HEK293 (cell line): Measurements from ENCODE around the gene TRA2A.

Source experiments
- CTCF ChIA-PET: fragments of 350-600 bp; formaldehyde crosslinking; extraction: SDS; loops from one replicate; lab custom pipeline; 2021; ENCODE audit warnings: antibody characterized with exemption; lab: Yijun Ruan, JAX
- POLR2A ChIA-PET: fragments of 300-600 bp; formaldehyde crosslinking; extraction: SDS; loops from one replicate; lab custom pipeline; 2020; ENCODE audit warnings: antibody characterized with exemption, inconsistent platforms; lab: Yijun Ruan, JAX
- H3K27ac ChIP-seq: fragments of 200-500 bp; sonication (Bioruptor generic); 2 replicates; pipeline ENCODE4 v1.5.1; 2014; ENCODE audit warnings: low read depth, low read length, control low read depth, inconsistent platforms; ENCODE audit errors: extremely low read depth
- H3K36me3 ChIP-seq, 2 experiments: fragments of 200-500 bp in 1 of 2; sonication (Bioruptor generic) in 1 of 2; 1 replicate in 1 of 2; 2 replicates in 1 of 2; pipeline ENCODE4 v1.5.1; 2014 to 2017; ENCODE audit warnings: inconsistent platforms in 2 of 2, low read length in 2 of 2; ENCODE audit not compliant: control insufficient read depth in 2 of 2, insufficient read depth in 1 of 2
- H3K4me1 ChIP-seq: fragments of 200-500 bp; sonication (Bioruptor generic); 2 replicates; pipeline ENCODE4 v1.5.1; 2014; ENCODE audit warnings: mild to moderate bottlenecking, low read length, inconsistent platforms; ENCODE audit not compliant: control insufficient read depth, insufficient read depth
- H3K4me3 ChIP-seq: 2 replicates; pipeline ENCODE4 v1.5.1; 2011; ENCODE audit warnings: low read depth, mild to moderate bottlenecking, control low read depth, low read length, moderate library complexity
- H3K9me3 ChIP-seq: fragments of 200-500 bp; sonication (Bioruptor generic); 2 replicates; pipeline ENCODE4 v1.5.1; 2014; ENCODE audit warnings: low read depth, low read length, inconsistent platforms; ENCODE audit not compliant: control insufficient read depth, insufficient read depth
- REPIN1 ChIP-seq: fragments of 450-650 bp; formaldehyde crosslinking; IDR thresholded peaks from 2 replicates; pipeline ENCODE4 v1.5.1; 2017; ENCODE audit warnings: missing biosample characterization, missing genetic modification characterization, low read depth
- ZNF600 ChIP-seq: fragments of 450-650 bp; formaldehyde crosslinking; IDR thresholded peaks from 2 replicates; pipeline ENCODE4 v1.5.1; 2016; ENCODE audit warnings: missing biosample characterization, missing genetic modification characterization
- ZNF660 ChIP-seq: fragments of 450-650 bp; IDR thresholded peaks from 2 replicates; pipeline ENCODE4 v1.5.1; 2018; ENCODE audit warnings: missing biosample characterization, mild to moderate bottlenecking, missing genetic modification characterization

TRA2A gene

DNA sequence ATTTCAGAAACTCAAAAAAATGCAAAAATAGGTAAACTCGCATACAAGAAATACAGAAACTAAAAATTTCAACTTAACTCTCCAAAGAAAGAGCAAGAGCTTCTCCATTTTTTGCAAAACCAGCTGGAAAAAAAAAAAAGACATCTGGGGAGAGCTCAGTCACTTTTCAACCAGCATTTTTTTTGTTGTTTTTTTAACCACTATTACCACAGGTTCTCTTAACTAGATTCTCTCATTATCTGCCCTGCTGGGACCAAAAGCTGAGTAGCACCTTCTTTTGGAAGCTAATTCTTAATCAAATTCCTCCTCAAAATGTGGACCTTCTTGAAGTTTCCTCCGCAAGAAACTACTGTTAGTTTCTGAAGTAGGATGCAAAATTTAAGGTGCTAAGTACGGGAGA lies 75.7 kb downstream of the TRA2A start:
- Histone ChIP-seq H3K9me3 (no peaks in the 10 kb centered on the region), H3K36me3 (peaks cover 5 to 16% of the 10 kb centered on the region in 2 experiments; a peak in 2 of 3 replicates), H3K4me3 (no peak overlapping the region), H3K4me1 (peaks cover 9% of the 10 kb centered on the region), H3K27ac (no peak overlapping the region)
- TF ChIP-seq REPIN1 (tag by site-specific recombination): no peak
- POLR2A ChIA-PET: interaction anchor here (0.8 to 1.4 kb wide), 2 partner anchors 9 to 12 kb away, joined by 3 read pairs; no protein-coding TSS in a partner anchor
- CTCF ChIA-PET: interaction anchor here (0.6 to 3.0 kb wide), 3 partner anchors 26 to 355 kb away, joined by 3 to 12 read pairs (median 4); no protein-coding TSS in a partner anchor

- ChIA-PET POLR2A (interaction anchor here (0.9 kb wide), 1 partner anchor 12 kb away, joined by 3 read pairs; no protein-coding TSS in a partner anchor), CTCF (interaction anchor here (0.6 to 1.2 kb wide), 3 partner anchors 16 to 182 kb away, joined by 3 read pairs; no protein-coding TSS in a partner anchor)
- Histone ChIP-seq H3K4me3 (no peak overlapping the region), H3K9me3 (no peaks in the 10 kb centered on the region), H3K36me3 (peaks cover 5 to 14% of the 10 kb centered on the region in 2 experiments; a peak in 2 of 3 replicates), H3K27ac (no peak overlapping the region), H3K4me1 (peaks cover 11% of the 10 kb centered on the region)
- TF ChIP-seq ZNF600 (tag by site-specific recombination) (peak; percentile 69; the same call in 1 of the 2 replicates), ZNF660 (tag by site-specific recombination) (no peak)
Observed at GRCh38 chr7:23454881-23455526, 76.8 kb downstream of the TRA2A start.
